Gastroesophageal sphincter (tissue), 4 donors: ENCODE data around the gene MGLL. TPM values are rescaled to one million over a fixed set of nuclear protein-coding genes. Genes with fewer than 3 reads are reported as not detected.

Experiments
- ATAC-seq: fragments of 150-250 bp; one replicate; pipeline ENCODE4 v1.9.1; 2016; ENCODE audit warnings: mild to moderate bottlenecking, moderate library complexity
- H3K27ac ChIP-seq, 4 donors: fragments of 200-600 bp; sonication (generic) in 3 of 4; 1 replicate in 3 of 4; 2 replicates in 1 of 4; pipeline ENCODE4 v1.5.1; 2016 to 2019
- H3K27me3 ChIP-seq: fragments of 200-600 bp; sonication (generic); one replicate; pipeline ENCODE4 v1.5.1; 2019
- H3K36me3 ChIP-seq, 2 donors: fragments of 200-600 bp; sonication (generic); one replicate each; pipeline ENCODE4 v1.5.1; 2019; ENCODE audit warnings: control low read depth in 1 of 2
- H3K4me1 ChIP-seq, 3 donors: fragments of 200-600 bp; sonication (generic); 1 replicate in 2 of 3; 2 replicates in 1 of 3; pipeline ENCODE4 v1.5.1; 2016 to 2019; ENCODE audit warnings: control low read depth in 2 of 3
- H3K4me3 ChIP-seq, 2 donors: fragments of 200-600 bp; sonication (generic); one replicate each; pipeline ENCODE4 v1.5.1; 2019; ENCODE audit warnings: mild to moderate bottlenecking in 1 of 2, moderate library complexity in 1 of 2
- H3K9me3 ChIP-seq, 3 donors: fragments of 200-600 bp; sonication (generic); one replicate each; pipeline ENCODE4 v1.5.1; 2017 to 2019; ENCODE audit warnings: control low read depth in 2 of 3
- CTCF ChIP-seq, 4 experiments: fragments of 200-600 bp in 2 of 4; fragments of 450-650 bp in 2 of 4; sonication (generic) in 1 of 4; IDR thresholded peaks; one replicate each; pipeline ENCODE4 v1.5.1; 2017 to 2019; ENCODE audit warnings: antibody characterized with exemption in 4 of 4, mild to moderate bottlenecking in 2 of 4, moderate library complexity in 2 of 4
- EP300 ChIP-seq: sonication (generic); formaldehyde crosslinking; IDR thresholded peaks from one replicate; pipeline ENCODE4 v1.6.1; 2017; ENCODE audit warnings: antibody characterized with exemption, mild to moderate bottlenecking
- POLR2A ChIP-seq, 2 donors: fragments of 450-650 bp; IDR thresholded peaks; one replicate each; pipeline ENCODE4 v1.6.1; 2017; ENCODE audit warnings: antibody characterized with exemption in 2 of 2, mild to moderate bottlenecking in 2 of 2, moderate library complexity in 1 of 2
- POLR2AphosphoS5 ChIP-seq: sonication (generic); formaldehyde crosslinking; IDR thresholded peaks from one replicate; pipeline ENCODE4 v1.6.1; 2017; ENCODE audit warnings: antibody characterized with exemption
- WGBS, 2 donors: methylation state at CpG; one replicate each; pipeline ENCODE4 v1.1.5; 2018; ENCODE audit warnings: low coverage in 1 of 2; 5-methylcytosine and 5-hydroxymethylcytosine counted together
- total RNA-seq, 4 donors: library from RNA; depleted of rRNA; stranded (reverse); fragments of >200 nt; gene quantifications; one replicate each; pipeline ENCODE4 v1.1.0, GENCODE V29; 2016

The MGLL gene
- total RNA-seq, 4 donors from 2014 or later, result 39.2 to 171 (median 55.8) TPM

- no peaks in the 10 kb centered on the region for H3K9me3 ChIP-seq
- peaks cover 0 to 50% (median 11%) of the 10 kb centered on the region in 3 donors for H3K4me1 ChIP-seq
- TF ChIP-seq POLR2AphosphoS5, result no peak
- no peak for TF ChIP-seq EP300
- no peak for TF ChIP-seq CTCF (IDR thresholded peaks at IDR 0.05)
- TF ChIP-seq POLR2A (IDR thresholded peaks at IDR 0.05), result no peak
- H3K36me3 ChIP-seq, result no peaks in the 10 kb centered on the region
- peak overlapping the region in 1 of 4 donors; percentile 33 for H3K27ac ChIP-seq
- 100% methylated on average over 1 to 2 of the region's 3 CpGs for WGBS, 2 donors
- H3K4me3 ChIP-seq, result no peak overlapping the region
- ATAC-seq, result no peak
- H3K27me3 ChIP-seq, result no peaks in the 10 kb centered on the region
Measured at GRCh38 chr3:127801731-127802313, 20.5 kb downstream of the MGLL start.

DNA sequence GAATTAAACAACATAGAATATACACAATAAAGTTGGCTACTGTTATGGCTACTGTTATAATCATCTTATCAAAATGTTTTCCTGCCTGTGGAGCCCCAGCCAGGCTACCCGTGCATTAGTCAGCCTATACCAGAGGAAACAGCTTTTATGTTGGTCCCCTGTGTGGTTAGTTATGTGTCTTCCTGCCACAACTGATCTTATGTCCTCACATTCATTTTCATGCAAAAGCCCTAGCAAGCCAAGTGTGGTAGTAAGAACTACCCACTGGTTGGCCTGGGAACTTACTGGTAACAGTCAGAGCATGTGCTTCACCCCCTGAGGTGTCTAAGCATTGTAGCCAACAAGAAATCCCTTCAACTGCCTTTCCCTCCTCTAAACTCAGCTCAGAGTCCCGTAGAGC is 21.8 kb downstream of the MGLL start:
- Histone ChIP-seq H3K27ac (peak overlapping the region in 2 of 4 donors; percentile 35), H3K4me3 (no peak overlapping the region), H3K4me1 (peaks cover 0 to 59% (median 12%) of the 10 kb centered on the region in 3 donors), H3K36me3 (no peaks in the 10 kb centered on the region), H3K9me3 (no peaks in the 10 kb centered on the region), H3K27me3 (no peaks in the 10 kb centered on the region)
- no peak for ATAC-seq
- TF ChIP-seq POLR2AphosphoS5, result no peak
- TF ChIP-seq CTCF (IDR thresholded peaks at IDR 0.05), result no peak
- TF ChIP-seq POLR2A (IDR thresholded peaks at IDR 0.05), result no peak
- 71 to 94% methylated on average over 2 of the region's 2 CpGs for WGBS, 2 donors

DNA sequence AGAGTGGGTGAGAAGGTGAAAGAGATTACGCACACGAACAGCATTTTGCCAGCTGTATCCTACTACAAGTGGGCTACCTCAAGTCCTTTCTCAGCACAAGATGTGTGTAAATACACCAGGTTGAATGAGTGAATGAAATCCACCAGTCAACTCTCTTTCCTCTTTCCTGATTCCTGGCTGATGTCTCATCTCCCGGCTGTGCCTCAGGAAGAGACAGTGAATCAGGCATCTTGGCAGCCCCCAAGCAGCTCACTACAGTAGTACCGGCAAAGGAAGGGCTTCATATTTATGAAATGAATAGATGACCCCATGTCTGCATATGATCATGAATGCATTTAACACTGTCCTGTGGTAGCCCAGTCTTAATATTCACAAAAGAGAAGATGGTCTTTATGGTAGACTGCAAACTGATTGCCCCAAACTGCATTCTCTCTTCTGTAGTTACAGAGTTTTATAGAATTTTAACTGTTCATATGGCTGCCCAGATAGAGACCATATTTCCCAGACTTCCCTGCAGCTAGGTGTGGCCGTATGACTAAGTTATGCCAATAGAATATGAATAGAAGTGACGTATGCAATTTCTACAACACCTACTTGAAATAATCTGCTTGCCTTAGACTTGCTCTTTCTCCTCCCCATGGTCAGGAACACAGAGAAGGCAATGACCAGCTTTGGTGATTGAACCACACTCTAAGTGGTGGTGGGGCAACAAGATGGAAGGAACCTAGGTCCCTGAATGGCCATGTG is 22.7 kb downstream of the MGLL start:
- peaks cover 0 to 51% (median 12%) of the 10 kb centered on the region in 3 donors for H3K4me1 ChIP-seq
- peak; percentile 32 for ATAC-seq
- no peaks in the 10 kb centered on the region for H3K27me3 ChIP-seq
- H3K4me3 ChIP-seq, result no peak overlapping the region
- no peaks in the 10 kb centered on the region for H3K9me3 ChIP-seq
- WGBS, 2 donors, result 47 to 71% methylated on average over 6 of the region's 6 CpGs
- TF ChIP-seq POLR2AphosphoS5 (no peak), CTCF (IDR thresholded peaks at IDR 0.05) (no peak), POLR2A (IDR thresholded peaks at IDR 0.05) (no peak), EP300 (no peak)
- peak overlapping the region in 2 of 4 donors; percentile 50 to 61 for H3K27ac ChIP-seq
- H3K36me3 ChIP-seq, result peaks cover 0 to 4% of the 10 kb centered on the region in 2 donors

GRCh38 chr3:127798716-127799115 is 23.6 kb downstream of the MGLL start:
- TF ChIP-seq EP300 (no peak), CTCF (IDR thresholded peaks at IDR 0.05) (no peak), POLR2AphosphoS5 (no peak), POLR2A (IDR thresholded peaks at IDR 0.05) (no peak)
- Histone ChIP-seq H3K27ac (peak overlapping the region in 3 of 4 donors; percentile 15 to 61 (median 50)), H3K36me3 (peaks cover 0 to 8% of the 10 kb centered on the region in 2 donors), H3K4me1 (peaks cover 0 to 43% (median 14%) of the 10 kb centered on the region in 3 donors), H3K27me3 (no peaks in the 10 kb centered on the region), H3K9me3 (no peaks in the 10 kb centered on the region), H3K4me3 (no peak overlapping the region)
- ATAC-seq, result no peak
- 100% methylated on average over 1 of the region's 4 CpGs; no CpG with 5 or more reads in 1 of the 2 donors for WGBS, 2 donors

GRCh38 chr3:127796831-127797150 is 25.5 kb downstream of the MGLL start:
- Histone ChIP-seq H3K4me3 (no peak overlapping the region), H3K36me3 (peaks cover 0 to 8% of the 10 kb centered on the region in 2 donors), H3K9me3 (no peaks in the 10 kb centered on the region), H3K4me1 (peaks cover 0 to 58% (median 32%) of the 10 kb centered on the region in 3 donors), H3K27me3 (no peaks in the 10 kb centered on the region), H3K27ac (peak overlapping the region in 3 of 4 donors; percentile 50 to 60 (median 56))
- 57 to 80% methylated on average over 4 to 6 of the region's 8 CpGs for WGBS, 2 donors
- ATAC-seq, result no peak
- TF ChIP-seq POLR2AphosphoS5 (no peak), EP300 (no peak), POLR2A (IDR thresholded peaks at IDR 0.05) (no peak), CTCF (IDR thresholded peaks at IDR 0.05) (no peak)
